A549 (cell line): ENCODE data around the gene TTC7B. TPM values are rescaled to one million over a fixed set of nuclear protein-coding genes. Genes with fewer than 3 reads are reported as not detected.

Experiments
- ATAC-seq, 2 experiments: fragments of 200-7000 bp in 1 of 2; fragments of >200 bp in 1 of 2; cut with Nextera tagmentation in 1 of 2; cut with Tn5 transposase in 1 of 2; 3 replicates each; pipeline versions ENCODE4 v1.8.0 to v1.9.1; 2018 to 2020; ENCODE audit warnings: mild to moderate bottlenecking in 1 of 2, moderate library complexity in 1 of 2
- CTCF ChIA-PET: fragments of 300-600 bp; sonication (Branson Sonifier 250); formaldehyde crosslinking; extraction: SDS; loops from one replicate; lab custom pipeline; 2021; ENCODE audit warnings: antibody characterized with exemption, inconsistent platforms; lab: Yijun Ruan, JAX
- POLR2A ChIA-PET: fragments of 350-600 bp; formaldehyde crosslinking; extraction: SDS; loops from one replicate; lab custom pipeline; 2021; ENCODE audit warnings: antibody characterized with exemption, inconsistent platforms; lab: Yijun Ruan, JAX
- DNase-seq, 2 experiments: peaks; one replicate each; pipeline versions ENCODE4 v3.0.0 to v3.0.0-alpha.2; 2011 to 2016; ENCODE audit warnings: low read depth in 1 of 2, low spot score in 1 of 2
- FAIRE-seq: peaks from 2 replicates; lab custom pipeline; 2011; peaks lifted over from hg19 to GRCh38; lab: Jason Lieb, UNC
- H3K27ac ChIP-seq, 2 experiments: fragments of >200 bp; sonication (Bioruptor Twin); formaldehyde crosslinking; 3 replicates each; pipeline ENCODE4 v1.5.1; 2016 to 2017
- H3K4me1 ChIP-seq: fragments of >200 bp; sonication (Bioruptor Twin); formaldehyde crosslinking; 3 replicates; pipeline ENCODE4 v1.6.1; 2016
- H3K4me2 ChIP-seq: fragments of >200 bp; sonication (Bioruptor Twin); formaldehyde crosslinking; 3 replicates; pipeline ENCODE4 v1.6.1; 2016
- H3K4me3 ChIP-seq: fragments of >200 bp; sonication (Bioruptor Twin); formaldehyde crosslinking; 3 replicates; pipeline ENCODE4 v1.5.1; 2016
- H3K9me3 ChIP-seq: fragments of >200 bp; sonication (Bioruptor Twin); formaldehyde crosslinking; 3 replicates; pipeline ENCODE4 v1.6.1; 2016
- ATOH8 ChIP-seq: fragments of 250-450 bp; sonication (Bioruptor Pico); IDR thresholded peaks from 2 replicates; pipeline ENCODE4 v1.5.0; 2020; ENCODE audit warnings: low read depth, mild to moderate bottlenecking, moderate library complexity
- CBX2 ChIP-seq: fragments of 200-600 bp; sonication (generic); IDR thresholded peaks from 2 replicates; pipeline ENCODE4 v1.6.1; 2016; ENCODE audit warnings: low read depth, mild to moderate bottlenecking, borderline replicate concordance
- CBX8 ChIP-seq: fragments of 200-600 bp; sonication (generic); IDR thresholded peaks from 2 replicates; pipeline ENCODE4 v1.6.1; 2016
- CHD4 ChIP-seq: fragments of 200-600 bp; sonication (generic); IDR thresholded peaks from 2 replicates; pipeline ENCODE4 v1.6.1; 2016; ENCODE audit warnings: antibody characterized with exemption, mild to moderate bottlenecking, borderline replicate concordance
- CTCF ChIP-seq: fragments of >200 bp; sonication (Bioruptor Twin); formaldehyde crosslinking; IDR thresholded peaks from 3 replicates; pipeline ENCODE4 v1.5.1; 2016
- E2F6 ChIP-seq: IDR thresholded peaks from 2 replicates; pipeline ENCODE4 v1.6.1; 2012; ENCODE audit warnings: low read depth, borderline replicate concordance
- EHF ChIP-seq: fragments of 250-450 bp; sonication (Bioruptor Pico); IDR thresholded peaks from 2 replicates; pipeline ENCODE4 v1.5.0; 2020; ENCODE audit warnings: mild to moderate bottlenecking
- EHMT2 ChIP-seq: fragments of 200-600 bp; sonication (generic); IDR thresholded peaks from 2 replicates; pipeline ENCODE4 v1.6.1; 2016; ENCODE audit warnings: antibody characterized with exemption, low read depth, mild to moderate bottlenecking, moderate library complexity
- ELK1 ChIP-seq: fragments of 150-350 bp; IDR thresholded peaks from 2 replicates; pipeline ENCODE4 v1.6.1; 2014; ENCODE audit warnings: low read depth, mild to moderate bottlenecking, low read length
- HDAC2 ChIP-seq: fragments of 200-600 bp; sonication (generic); IDR thresholded peaks from 2 replicates; pipeline ENCODE4 v1.6.1; 2016
- HMGXB4 ChIP-seq: fragments of 250-450 bp; sonication (Bioruptor Pico); IDR thresholded peaks from 2 replicates; pipeline ENCODE4 v1.5.0; 2021; ENCODE audit warnings: mild to moderate bottlenecking, moderate library complexity, borderline replicate concordance
- HOXB5 ChIP-seq: fragments of 250-450 bp; sonication (Bioruptor Pico); IDR thresholded peaks from 2 replicates; pipeline ENCODE4 v1.5.0; 2020; ENCODE audit warnings: mild to moderate bottlenecking, moderate library complexity
- JUNB ChIP-seq: fragments of >200 bp; sonication (Bioruptor Twin); formaldehyde crosslinking; IDR thresholded peaks from 2 replicates; pipeline ENCODE4 v1.6.1; 2016
- KDM5A ChIP-seq: fragments of 200-600 bp; sonication (generic); IDR thresholded peaks from 2 replicates; pipeline ENCODE4 v1.6.1; 2016; ENCODE audit warnings: antibody characterized with exemption, mild to moderate bottlenecking
- NFE2L2 ChIP-seq: fragments of 150-350 bp; conservative IDR thresholded peaks from 2 replicates; pipeline ENCODE4 v1.6.1; 2014; ENCODE audit warnings: low read length
- NPAS2 ChIP-seq: fragments of 250-450 bp; sonication (Bioruptor Pico); IDR thresholded peaks from 2 replicates; pipeline ENCODE4 v1.8.0; 2022; ENCODE audit warnings: mild to moderate bottlenecking, moderate library complexity, borderline replicate concordance
- NR3C1 ChIP-seq: fragments of >200 bp; sonication (Bioruptor Twin); formaldehyde crosslinking; IDR thresholded peaks from 3 replicates; pipeline ENCODE4 v1.6.1; 2017
- PBX3 ChIP-seq: IDR thresholded peaks from 2 replicates; pipeline ENCODE4 v1.6.1; 2012
- RARB ChIP-seq: fragments of 250-450 bp; sonication (Bioruptor Pico); IDR thresholded peaks from 2 replicates; pipeline ENCODE4 v1.8.0; 2021; ENCODE audit warnings: mild to moderate bottlenecking, moderate library complexity
- RFX5 ChIP-seq: fragments of 450-650 bp; IDR thresholded peaks from 2 replicates; pipeline ENCODE4 v1.7.1; 2014; ENCODE audit warnings: antibody characterized with exemption, mild to moderate bottlenecking, moderate library complexity
- TFCP2L1 ChIP-seq: fragments of 250-450 bp; sonication (Bioruptor Pico); IDR thresholded peaks from 2 replicates; pipeline ENCODE4 v1.5.0; 2021; ENCODE audit warnings: mild to moderate bottlenecking
- WGBS: methylation state at CpG from one replicate; pipeline ENCODE4 v1.1.6; 2017; ENCODE audit errors: missing lambda C conversion rate; 5-methylcytosine and 5-hydroxymethylcytosine counted together
- polyA plus RNA-seq, 4 experiments: library from polyadenylated mRNA; depleted of rRNA in 3 of 4; stranded (reverse); fragments of >200 nt; fragmentation: RNase III in 1 of 4; extraction: RNeasy Plus Mini Kit Qiagen cat#74134 plus additional on column Dnase treatment in 1 of 4; gene quantifications; 2 replicates in 3 of 4; 3 replicates in 1 of 4; pipeline ENCODE4 v1.2.3, GENCODE V29; 2011 to 2017

TTC7B gene
- polyA plus RNA-seq, 2 of the 4 experiments (the other 2 are of a cell fraction), result 16.6 to 28.0 TPM

GRCh38 chr14:90523961-90524875 lies 292.0 kb downstream of the TTC7B start (continued):
- no peak for TF ChIP-seq HMGXB4
- TF ChIP-seq, all 56 proteins: peak for 0

GRCh38 chr14:90523544-90523943 lies 292.7 kb downstream of the TTC7B start:
- FAIRE-seq, result no peak
- WGBS, result 87% methylated on average over 8 of the region's 8 CpGs
- peak overlapping the region in 1 of 2 experiments; percentile 12; a peak in 1 of 6 replicates for H3K27ac ChIP-seq

GRCh38 chr14:90522571-90523191 lies 293.5 kb downstream of the TTC7B start:
- ChIA-PET CTCF (interaction anchor here (1.0 to 1.4 kb wide), 3 partner anchors 11 to 92 kb away, joined by 3 to 4 read pairs (median 3); no protein-coding TSS in a partner anchor), POLR2A (no interaction called here)
- DNase-seq (no peak), ATAC-seq (peak; percentile 58 to 79; a peak in 4 of 6 replicates), FAIRE-seq (no peak)
- Histone ChIP-seq H3K27ac (peak overlapping the region in 1 of 2 experiments; percentile 60; a peak in 2 of 6 replicates), H3K4me2 (peak overlapping the region; percentile 41; the same call in 2 of the 3 replicates), H3K4me1 (peaks cover 24% of the 10 kb centered on the region), H3K4me3 (no peak overlapping the region), H3K9me3 (peaks cover 10% of the 10 kb centered on the region; the same call in 1 of the 3 replicates)
- WGBS, result 48% methylated on average over 18 of the region's 21 CpGs
- TF ChIP-seq PBX3 (no peak), HOXB5 (no peak), ATOH8 (CRISPR knock-in tag) (no peak), CHD4 (no peak), RFX5 (no peak), NFE2L2 (no peak), ELK1 (no peak), E2F6 (no peak), JUNB (no peak), NR3C1 (no peak), CTCF (no peak)

More at GRCh38 chr14:90523544-90523943, 292.7 kb downstream of the TTC7B start:
- CTCF ChIA-PET, result interaction anchor here (0.7 to 1.0 kb wide), 2 partner anchors 39 to 378 kb away, joined by 3 read pairs; no protein-coding TSS in a partner anchor
- peaks cover 24% of the 10 kb centered on the region for H3K4me1 ChIP-seq
- H3K4me2 ChIP-seq, result no peak overlapping the region
- no peak overlapping the region for H3K4me3 ChIP-seq
- no peak for DNase-seq
- POLR2A ChIA-PET, result no interaction called here
- TF ChIP-seq E2F6 (no peak), CBX8 (no peak), CBX2 (no peak), KDM5A (no peak), PBX3 (no peak), NPAS2 (CRISPR knock-in tag) (no peak), EHMT2 (no peak), TFCP2L1 (no peak), JUNB (no peak), RARB (CRISPR knock-in tag) (no peak), EHF (no peak), HDAC2 (no peak)
- peaks cover 10% of the 10 kb centered on the region; the same call in 1 of the 3 replicates for H3K9me3 ChIP-seq
- peak in 1 of 2 experiments; percentile 11; a peak in 1 of 6 replicates for ATAC-seq
